Islet precursor cell (in vitro differentiated cells): ENCODE data around the gene ZDBF2.
"Not testable (repeated sequence)": the region's sequence is repeated elsewhere in the genome, so short reads cannot be mapped to it uniquely, and the experiment has no call there.

Source experiments
- DNase-seq: peaks from one replicate; pipeline ENCODE4 v3.0.0-alpha.2; 2018

Gene ZDBF2

GRCh38 chr2:206324869-206325268, 50.4 kb downstream of the ZDBF2 start:
- no peak for DNase-seq

- DNase-seq = no peak
Measured at GRCh38 chr2:206328974-206329373, 54.5 kb downstream of the ZDBF2 start.

DNA sequence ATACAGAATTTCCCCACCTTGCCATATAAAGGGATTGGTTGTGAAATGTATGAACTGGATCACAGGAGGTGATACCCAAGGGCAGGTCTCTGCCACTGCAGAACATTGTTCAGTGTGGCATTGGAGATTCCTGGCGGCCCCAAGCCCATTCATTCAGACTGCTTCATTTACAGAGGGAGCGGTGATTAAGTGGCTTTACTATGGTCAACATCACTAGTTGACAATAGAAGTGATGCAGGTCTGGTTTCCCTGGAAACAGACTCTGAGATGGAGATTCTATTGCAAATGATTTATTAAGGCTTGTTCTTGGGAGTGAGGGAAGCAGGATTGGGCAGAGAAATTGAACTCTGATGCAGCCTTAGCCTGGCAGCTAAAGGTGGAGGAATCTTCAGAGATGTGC, 62.4 kb downstream of the ZDBF2 start:
- no peak for DNase-seq

- DNase-seq = no peak
Measured at GRCh38 chr2:206337956-206338355, 63.5 kb downstream of the ZDBF2 start.

GRCh38 chr2:206341396-206341795, 66.9 kb downstream of the ZDBF2 start:
- no peak for DNase-seq

- DNase-seq = no peak
Measured at GRCh38 chr2:206343144-206343543, 68.7 kb downstream of the ZDBF2 start.

DNA sequence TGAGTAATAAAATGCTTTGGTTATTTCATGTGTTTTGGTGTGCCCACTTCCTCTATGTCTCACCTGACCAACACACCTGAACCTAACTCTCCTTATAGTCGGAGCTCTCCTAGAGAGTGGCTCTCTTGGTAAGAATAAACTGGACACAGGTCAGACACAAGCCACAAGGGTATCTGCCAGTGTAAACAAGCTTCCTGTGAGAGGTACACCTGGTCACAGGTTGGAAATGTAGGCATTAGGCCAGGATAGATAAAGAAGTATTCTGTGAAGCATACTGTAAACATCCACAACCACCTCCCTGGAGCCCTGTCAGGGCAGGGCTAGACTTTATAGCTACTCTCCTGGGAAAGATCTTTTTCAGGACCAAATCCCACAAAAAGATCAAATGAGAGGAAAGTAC, 69.4 kb downstream of the ZDBF2 start:
- no peak for DNase-seq

DNA sequence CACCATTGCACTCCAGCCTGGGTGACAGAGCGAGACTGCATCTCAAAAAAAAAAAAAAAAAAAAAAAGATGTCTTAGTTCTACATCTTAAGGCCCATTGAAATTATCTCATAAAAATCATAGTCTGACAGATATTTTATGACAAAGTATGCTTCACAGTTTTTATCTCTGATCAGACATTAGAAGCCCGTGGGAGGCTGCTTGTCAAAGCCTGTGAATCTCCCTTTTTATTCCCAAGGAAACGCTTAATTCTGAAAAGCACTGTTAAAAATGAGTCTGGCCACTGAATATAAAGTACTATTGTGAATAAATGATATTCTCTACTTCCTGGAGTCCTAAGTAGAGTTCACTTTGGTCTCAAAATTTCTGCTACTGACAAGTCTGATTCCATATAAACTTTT, 71.1 kb downstream of the ZDBF2 start:
- no peak for DNase-seq

GRCh38 chr2:206349375-206349774, 74.9 kb downstream of the ZDBF2 start:
- DNase-seq = no peak

- no peak for DNase-seq
Measured at GRCh38 chr2:206352571-206352970, 78.1 kb downstream of the ZDBF2 start.

GRCh38 chr2:206353685-206354084, 79.2 kb downstream of the ZDBF2 start:
- DNase-seq = no peak

DNA sequence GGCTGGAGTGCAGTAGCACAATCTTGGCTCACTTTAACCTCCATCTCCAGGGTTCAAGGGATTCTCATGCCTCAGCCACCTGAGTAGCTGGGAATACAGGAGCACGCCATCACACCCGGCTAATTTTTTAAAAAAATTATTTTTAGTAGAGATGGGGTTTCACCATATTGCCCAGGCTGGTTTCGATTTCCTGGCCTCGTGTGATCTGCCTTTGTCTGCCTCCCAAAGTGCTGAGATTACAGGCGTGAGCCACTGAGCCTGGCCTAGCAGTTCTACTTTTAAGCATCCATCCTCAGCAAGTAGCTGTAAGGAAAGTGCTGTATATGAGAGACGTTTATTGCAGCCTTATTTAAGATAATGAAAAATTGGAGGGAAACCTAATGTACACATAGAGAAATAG, 79.7 kb downstream of the ZDBF2 start:
- no peak for DNase-seq

- DNase-seq = not testable (repeated sequence)
Measured at GRCh38 chr2:206356840-206357239, 82.4 kb downstream of the ZDBF2 start.

- DNase-seq = not testable (repeated sequence)
Measured at GRCh38 chr2:206360840-206361239, 86.4 kb downstream of the ZDBF2 start.

DNA sequence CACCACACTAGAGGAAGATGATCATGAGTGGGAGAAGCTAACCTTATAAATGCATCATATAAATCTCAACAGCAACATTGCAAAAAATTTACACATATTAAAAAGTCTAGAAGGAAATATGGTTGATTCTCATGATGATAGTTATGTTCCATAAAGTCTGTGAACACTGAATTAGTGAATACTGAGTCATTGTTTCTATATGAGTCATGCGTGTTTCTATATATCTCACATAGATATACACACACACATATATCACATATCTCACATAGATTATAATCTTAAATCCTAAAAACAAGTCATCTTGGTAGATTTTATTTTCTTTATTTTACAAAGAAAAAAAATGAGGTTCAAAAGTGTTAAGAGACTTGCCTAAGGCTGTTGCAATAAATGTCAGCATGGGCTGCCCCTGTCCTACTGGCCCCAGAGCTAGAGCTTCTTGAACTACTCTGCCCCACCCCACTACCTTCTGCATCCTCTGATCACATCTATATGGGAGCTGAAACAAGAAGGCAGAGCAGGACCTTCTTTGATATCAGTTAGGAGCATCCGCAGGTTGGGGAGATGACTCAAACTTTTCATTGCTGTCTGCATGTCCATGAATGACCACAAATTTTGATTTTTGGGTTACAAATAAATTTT, 87.1 kb downstream of the ZDBF2 start:
- no peak for DNase-seq
